GM12801 (cell line): ENCODE measurements around the gene SLIT3.

Source experiments
- TF ChIP-seq, protein P1 (sequence below): IDR thresholded peaks from one replicate; pipeline ENCODE4 v1.5.1; 2011; ENCODE audit warnings: control low read depth; ENCODE audit not compliant: insufficient read length; ENCODE audit errors: extremely low read depth

SLIT3 gene

GRCh38 chr5:168726342-168726741 lies 574.6 kb downstream of the SLIT3 start:
- TF ChIP-seq, protein P1, sequence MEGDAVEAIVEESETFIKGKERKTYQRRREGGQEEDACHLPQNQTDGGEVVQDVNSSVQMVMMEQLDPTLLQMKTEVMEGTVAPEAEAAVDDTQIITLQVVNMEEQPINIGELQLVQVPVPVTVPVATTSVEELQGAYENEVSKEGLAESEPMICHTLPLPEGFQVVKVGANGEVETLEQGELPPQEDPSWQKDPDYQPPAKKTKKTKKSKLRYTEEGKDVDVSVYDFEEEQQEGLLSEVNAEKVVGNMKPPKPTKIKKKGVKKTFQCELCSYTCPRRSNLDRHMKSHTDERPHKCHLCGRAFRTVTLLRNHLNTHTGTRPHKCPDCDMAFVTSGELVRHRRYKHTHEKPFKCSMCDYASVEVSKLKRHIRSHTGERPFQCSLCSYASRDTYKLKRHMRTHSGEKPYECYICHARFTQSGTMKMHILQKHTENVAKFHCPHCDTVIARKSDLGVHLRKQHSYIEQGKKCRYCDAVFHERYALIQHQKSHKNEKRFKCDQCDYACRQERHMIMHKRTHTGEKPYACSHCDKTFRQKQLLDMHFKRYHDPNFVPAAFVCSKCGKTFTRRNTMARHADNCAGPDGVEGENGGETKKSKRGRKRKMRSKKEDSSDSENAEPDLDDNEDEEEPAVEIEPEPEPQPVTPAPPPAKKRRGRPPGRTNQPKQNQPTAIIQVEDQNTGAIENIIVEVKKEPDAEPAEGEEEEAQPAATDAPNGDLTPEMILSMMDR: no peak

DNA sequence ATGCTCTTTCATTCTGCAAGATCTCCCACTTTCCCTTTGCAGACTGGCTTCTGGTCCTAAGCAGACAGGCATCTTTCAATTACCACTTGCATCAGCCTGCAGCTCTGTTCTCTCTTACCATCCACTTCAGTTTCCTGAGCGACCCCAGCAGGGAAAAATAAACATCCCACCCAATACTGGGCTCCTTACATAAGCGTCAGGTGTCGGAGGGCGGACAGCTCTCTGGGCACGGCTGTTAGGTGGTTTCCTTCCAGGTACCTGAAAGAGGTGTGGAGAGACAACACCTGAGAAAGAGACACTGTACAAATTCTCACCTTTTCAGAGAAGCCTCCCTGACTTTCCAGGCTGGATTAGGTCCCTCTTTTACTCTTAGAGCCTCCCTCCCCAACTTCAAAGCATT lies 576.7 kb downstream of the SLIT3 start:
- TF ChIP-seq, protein P1: no peak

DNA sequence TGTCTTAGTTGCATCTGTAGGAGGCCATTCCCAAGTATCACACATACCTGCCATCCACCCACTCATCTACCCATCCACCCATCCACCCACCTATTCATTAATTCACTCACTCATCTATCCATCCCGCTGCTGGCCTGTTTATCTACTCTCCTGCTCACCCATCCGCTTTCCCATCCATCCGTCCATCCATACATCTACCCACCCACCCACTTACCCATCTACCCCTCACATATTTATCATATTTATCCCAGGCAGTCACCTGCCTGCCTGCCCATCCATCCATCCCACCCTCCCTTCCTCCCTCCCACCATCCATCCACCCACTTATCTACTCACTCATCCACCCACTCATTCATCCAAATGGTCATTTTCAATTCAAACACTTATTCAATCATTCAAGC lies 577.9 kb downstream of the SLIT3 start:
- TF ChIP-seq, protein P1: no peak

GRCh38 chr5:168721966-168722365 lies 579.0 kb downstream of the SLIT3 start:
- TF ChIP-seq, protein P1: no peak

GRCh38 chr5:168721002-168721753 lies 579.8 kb downstream of the SLIT3 start:
- TF ChIP-seq, protein P1: no peak

- TF ChIP-seq, protein P1: no peak
Observed at GRCh38 chr5:168720575-168720974, 580.4 kb downstream of the SLIT3 start.

- TF ChIP-seq, protein P1: no peak
Observed at GRCh38 chr5:168714046-168714445, 586.9 kb downstream of the SLIT3 start.
